Activated CD8-positive, alpha-beta memory T cell treated with anti-CD3 and anti-CD28 coated beads for 36 hours (primary cell): ENCODE data around the gene SHD. TPM values are rescaled to one million over a fixed set of nuclear protein-coding genes. Genes with fewer than 3 reads are reported as not detected.

Experiments
- CTCF ChIA-PET: fragments of 350-600 bp; sonication (Branson Sonifier 250); formaldehyde crosslinking; loops from one replicate; lab custom pipeline; 2021; ENCODE audit warnings: antibody characterized with exemption; lab: Charles Lee
- POLR2A ChIA-PET: fragments of 350-600 bp; sonication (Branson Sonifier 250); formaldehyde crosslinking; loops from one replicate; lab custom pipeline; 2021; ENCODE audit warnings: antibody characterized with exemption; lab: Charles Lee
- total RNA-seq, 2 experiments: library from RNA; stranded (reverse); gene quantifications; one replicate each; pipeline ENCODE4 v1.2.3, GENCODE V29; 2021

SHD gene
- total RNA-seq, 2 experiments from 2014 or later = not detected

DNA sequence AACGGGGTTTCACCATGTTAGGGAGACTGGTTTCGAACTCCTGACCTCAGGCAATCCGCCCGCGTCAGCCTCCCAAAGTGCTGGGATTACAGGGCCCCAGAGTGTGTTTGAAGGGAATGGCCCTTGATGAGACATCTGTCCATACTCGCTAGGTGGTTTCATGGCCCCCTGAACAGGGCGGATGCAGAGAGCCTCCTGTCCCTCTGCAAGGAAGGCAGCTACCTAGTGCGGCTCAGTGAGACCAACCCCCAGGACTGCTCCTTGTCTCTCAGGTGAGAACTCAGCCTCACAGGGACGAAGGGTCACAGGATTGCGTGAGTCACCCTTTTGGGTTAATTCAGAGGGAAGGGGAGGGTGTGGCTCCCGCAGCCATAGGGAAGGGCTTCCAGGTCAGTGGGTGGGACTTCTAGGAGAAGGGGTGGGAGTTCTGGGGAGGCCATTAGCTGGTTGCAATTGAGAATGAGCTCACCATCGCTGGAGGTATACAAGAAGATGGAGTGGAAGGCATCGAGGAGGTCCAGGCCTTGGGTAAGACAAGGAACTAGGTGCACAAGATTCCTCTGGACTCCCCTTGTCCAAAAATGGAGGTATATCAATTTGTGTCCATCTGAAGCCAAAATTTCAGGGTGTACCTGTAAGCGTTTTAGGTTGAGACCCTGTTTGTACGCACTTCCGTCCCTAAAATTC, 9.2 kb downstream of the SHD start:
- ChIA-PET CTCF (interaction anchor here (0.6 kb wide), 1 partner anchor 42 kb away, joined by 4 read pairs; no protein-coding TSS in a partner anchor), POLR2A (no interaction called here)

GRCh38 chr19:4291184-4291732, 12.2 kb downstream of the SHD start:
- POLR2A ChIA-PET = no interaction called here
- CTCF ChIA-PET = interaction anchor here (1.1 kb wide), 1 partner anchor 62 kb away, joined by 3 read pairs; no protein-coding TSS in a partner anchor

- ChIA-PET CTCF (interaction anchor here (1.1 kb wide), 1 partner anchor 61 kb away, joined by 3 read pairs; no protein-coding TSS in a partner anchor), POLR2A (no interaction called here)
Measured at GRCh38 chr19:4292515-4292914, 13.4 kb downstream of the SHD start.

DNA sequence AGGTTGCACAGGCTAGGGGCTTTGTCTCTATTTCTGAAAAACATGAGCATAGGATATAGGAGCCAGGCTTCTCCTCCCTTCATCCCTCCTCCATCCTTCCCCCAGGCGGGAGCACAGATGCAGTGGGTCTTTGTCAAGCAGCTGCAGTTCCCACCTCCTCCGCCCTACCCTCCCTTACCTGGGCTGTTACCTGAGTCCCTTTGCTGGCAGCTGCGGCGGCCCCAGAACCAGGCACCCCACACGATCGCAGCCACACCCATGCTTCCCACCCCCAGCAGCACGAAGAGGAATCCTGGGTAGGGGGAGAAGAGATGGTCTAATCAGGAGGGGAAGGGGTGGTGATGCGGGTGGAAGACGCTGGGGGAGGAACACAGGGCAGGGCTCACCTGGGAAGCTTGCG, 15.3 kb downstream of the SHD start:
- POLR2A ChIA-PET = no interaction called here
- CTCF ChIA-PET = interaction anchor here (0.8 kb wide), 1 partner anchor 27 kb away, joined by 4 read pairs; no protein-coding TSS in a partner anchor

DNA sequence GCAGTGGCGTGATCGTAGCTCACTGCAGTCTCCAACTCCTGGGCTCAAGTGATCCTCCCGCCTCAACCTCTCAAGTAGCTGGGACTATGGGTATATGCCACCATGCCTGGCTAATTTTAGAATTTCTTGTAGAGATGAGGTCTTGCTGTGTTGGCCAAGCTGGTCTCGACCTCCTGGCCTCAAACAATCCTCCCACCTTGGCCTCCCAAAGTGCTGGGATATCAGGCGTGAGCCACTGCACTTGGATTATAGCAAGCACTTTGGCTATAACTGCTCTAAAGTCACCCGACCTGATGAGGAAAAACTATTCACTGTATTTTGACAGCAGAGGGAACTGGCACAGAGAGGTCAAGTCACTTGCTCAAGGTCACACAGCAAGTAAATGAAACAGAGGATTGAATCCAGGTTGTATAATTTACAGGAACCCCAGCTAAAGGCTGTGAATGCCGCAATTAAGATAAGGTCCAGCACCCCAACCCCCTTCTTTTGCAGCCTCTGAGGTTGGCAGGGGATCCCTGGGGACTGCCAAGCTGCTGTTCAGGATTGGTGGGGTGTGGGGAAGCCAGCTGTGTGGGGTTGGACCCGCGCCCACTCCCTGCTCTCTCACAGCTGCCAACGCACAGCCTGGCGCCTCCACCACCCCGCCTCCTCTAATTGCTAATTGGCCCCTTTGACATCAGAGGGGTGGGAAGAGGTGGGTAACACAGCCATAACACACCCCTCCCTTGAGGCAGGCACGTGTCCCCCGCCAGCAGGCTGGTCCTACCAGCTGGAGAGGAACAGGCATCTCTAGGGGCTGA, 17.1 kb downstream of the SHD start:
- POLR2A ChIA-PET = no interaction called here
- CTCF ChIA-PET = no interaction called here

GRCh38 chr19:4297901-4298809, 19.1 kb downstream of the SHD start:
- ChIA-PET CTCF (interaction anchor here (1.0 kb wide), 1 partner anchor 15 kb away, joined by 3 read pairs; no protein-coding TSS in a partner anchor), POLR2A (no interaction called here)

DNA sequence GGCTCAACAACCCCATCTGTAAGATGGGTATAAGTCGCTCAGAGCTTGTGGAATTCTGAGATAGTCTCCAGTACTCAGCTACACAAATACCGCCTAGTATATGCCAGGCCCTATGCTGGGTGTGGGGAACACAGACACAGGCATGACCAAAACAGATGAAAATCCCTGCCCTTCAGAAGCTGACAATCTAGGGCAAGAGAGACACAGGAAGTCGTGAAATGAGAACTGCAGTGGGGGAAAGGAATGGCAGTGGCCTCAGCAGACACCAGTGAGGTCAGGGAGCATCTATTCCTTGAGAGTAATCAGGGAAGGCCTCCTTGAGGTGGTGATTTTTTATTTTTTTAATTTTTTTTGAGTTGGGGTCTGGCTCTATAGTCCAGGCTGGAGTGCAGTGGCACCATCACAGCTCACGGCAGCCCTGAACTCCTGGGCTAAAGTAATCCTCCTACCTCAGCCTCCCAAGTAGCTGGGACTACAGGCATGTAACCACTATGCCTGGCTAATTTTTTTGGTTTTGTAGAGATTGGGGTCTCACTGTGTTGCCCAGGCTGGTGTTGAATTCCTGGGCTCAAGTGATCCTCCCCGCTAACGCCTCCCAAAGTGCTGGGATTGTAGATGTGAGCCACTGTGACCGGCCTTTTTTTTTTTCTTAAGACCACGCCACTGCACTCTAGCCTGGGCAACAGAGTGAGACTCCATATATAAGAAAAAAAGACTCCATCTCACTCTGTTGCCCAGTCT, 19.9 kb downstream of the SHD start:
- POLR2A ChIA-PET = no interaction called here
- CTCF ChIA-PET = interaction anchor here (1.0 kb wide), 1 partner anchor 14 kb away, joined by 3 read pairs; no protein-coding TSS in a partner anchor

DNA sequence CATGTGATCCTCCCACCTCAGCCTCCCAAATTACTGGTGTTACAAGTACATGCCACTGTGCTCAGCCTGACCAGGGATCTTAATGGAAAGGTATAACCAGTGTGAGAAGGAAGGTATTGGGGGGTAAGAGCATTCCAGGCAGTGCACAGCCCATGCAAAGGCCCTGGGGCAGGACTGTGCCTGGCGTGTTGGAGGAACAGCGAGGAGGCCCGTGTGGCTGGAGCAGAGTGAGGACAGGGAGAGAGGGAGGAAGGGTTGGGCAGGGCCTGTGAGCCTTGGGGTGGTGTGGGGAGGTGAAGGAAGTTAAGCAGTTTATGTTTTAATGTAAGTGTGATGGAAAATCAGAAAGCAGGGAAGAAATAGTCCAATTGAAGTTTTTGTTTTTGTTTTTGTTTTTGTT, 21.5 kb downstream of the SHD start:
- CTCF ChIA-PET = no interaction called here
- POLR2A ChIA-PET = no interaction called here

GRCh38 chr19:4301590-4302242, 22.6 kb downstream of the SHD start:
- ChIA-PET CTCF (no interaction called here), POLR2A (interaction anchor here (0.6 kb wide), 1 partner anchor 1117 kb away, joined by 4 read pairs; no protein-coding TSS in a partner anchor)

DNA sequence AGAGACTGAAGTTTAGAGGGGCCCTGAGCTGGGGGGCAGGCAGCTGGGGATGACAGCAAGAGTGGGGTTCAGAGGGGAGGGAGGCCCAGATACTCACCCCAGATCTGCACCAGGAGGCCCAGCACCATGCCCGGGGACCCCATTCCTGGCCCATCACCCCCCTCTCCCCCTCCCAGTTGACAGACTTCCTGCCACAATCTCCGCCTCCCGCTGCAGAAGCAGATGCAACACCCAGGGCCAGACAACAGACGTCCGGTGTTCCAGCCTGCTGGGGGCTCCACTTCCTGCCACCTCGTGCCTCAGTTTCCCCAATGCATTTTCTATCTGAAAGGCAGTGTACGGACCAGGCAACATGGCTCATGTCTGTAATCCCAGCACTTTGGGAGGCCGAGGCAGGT, 23.2 kb downstream of the SHD start, which contains the start of gene TMIGD2:
Gene TMIGD2, minus strand, starts transcription at position 147 of the 398 bp plus-strand sequence. Its CDS starts 4 bp downstream, at position 143.
- ChIA-PET CTCF (no interaction called here), POLR2A (interaction anchor here (0.6 kb wide), 1 partner anchor 1118 kb away, joined by 4 read pairs; no protein-coding TSS in a partner anchor)

GRCh38 chr19:4303819-4304537, 24.9 kb downstream of the SHD start:
- ChIA-PET POLR2A (interaction anchor here (0.5 to 2.5 kb wide), 2 partner anchors 9 to 39 kb away, joined by 5 to 6 read pairs; no protein-coding TSS in a partner anchor), CTCF (interaction anchor here (0.9 kb wide), 1 partner anchor 37 kb away, joined by 3 read pairs; no protein-coding TSS in a partner anchor)

DNA sequence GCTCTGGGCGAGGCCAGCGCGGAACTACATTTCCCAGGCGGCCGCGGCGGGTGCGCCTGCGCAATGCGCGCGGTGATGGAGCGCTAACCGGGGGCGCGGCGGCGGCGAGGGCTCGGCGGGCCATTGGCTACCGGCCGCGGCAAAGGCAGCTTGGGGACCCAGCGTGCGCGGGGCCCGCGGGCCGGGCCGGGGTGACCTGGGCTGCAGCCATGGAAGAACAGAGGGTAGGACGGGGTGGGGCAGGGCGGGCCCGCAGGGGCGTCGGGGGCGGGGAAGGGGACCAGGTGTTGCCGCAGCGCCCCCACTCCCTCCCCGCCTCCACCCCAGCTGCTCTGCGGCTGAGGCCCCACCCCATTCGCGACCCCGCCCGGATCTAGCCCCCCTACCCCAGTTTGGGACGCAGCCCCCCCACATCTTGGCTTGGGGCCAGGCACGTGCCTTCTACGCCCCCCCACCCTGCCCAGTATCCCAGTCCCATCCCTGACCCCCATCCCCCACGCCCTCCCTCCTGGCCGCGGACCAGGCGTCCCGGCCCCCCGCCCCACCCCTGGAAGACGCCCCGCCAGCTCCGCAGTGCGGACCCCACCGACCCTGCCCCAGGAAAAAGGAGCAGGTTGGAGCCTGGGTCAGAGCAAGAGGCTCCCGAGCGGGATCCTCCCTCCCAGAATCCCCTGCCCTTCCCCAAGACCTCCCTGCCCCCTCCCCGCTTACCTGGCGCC, 25.6 kb downstream of the SHD start, which contains the start of gene FSD1:
Gene FSD1, plus strand, starts transcription at position 61 of the 719 bp plus-strand sequence. Its CDS starts 149 bp downstream, at position 210.
- CTCF ChIA-PET = interaction anchor here (0.6 to 0.9 kb wide), 2 partner anchors 37 to 887 kb away, joined by 3 to 4 read pairs; no protein-coding TSS in a partner anchor
- POLR2A ChIA-PET = interaction anchor here (0.5 to 2.5 kb wide), 2 partner anchors 9 to 38 kb away, joined by 5 to 6 read pairs; no protein-coding TSS in a partner anchor

- CTCF ChIA-PET = interaction anchor here (0.6 kb wide), 1 partner anchor 888 kb away, joined by 4 read pairs; no protein-coding TSS in a partner anchor
- POLR2A ChIA-PET = interaction anchor here (2.5 kb wide), 1 partner anchor 37 kb away, joined by 6 read pairs; no protein-coding TSS in a partner anchor
Measured at GRCh38 chr19:4305257-4305612, 26.2 kb downstream of the SHD start.

DNA sequence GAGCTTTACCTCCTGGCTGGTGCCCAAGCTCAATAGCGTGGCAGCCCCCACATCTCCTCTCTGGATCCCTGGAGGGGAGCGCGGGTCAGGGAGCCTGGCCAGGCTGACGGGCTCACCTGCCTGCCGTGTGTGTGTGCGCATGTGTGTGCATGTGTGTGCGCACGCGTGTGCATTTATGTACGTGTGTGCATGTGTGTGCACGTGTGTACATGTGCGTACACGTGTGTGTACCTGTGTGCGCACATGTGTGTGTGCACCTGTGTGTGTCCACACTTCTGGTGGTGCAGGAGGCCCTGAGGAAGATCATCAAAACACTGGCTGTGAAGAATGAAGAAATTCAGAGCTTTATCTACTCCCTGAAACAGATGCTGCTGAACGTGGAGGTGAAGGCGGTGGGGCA, 26.6 kb downstream of the SHD start:
- ChIA-PET POLR2A (interaction anchor here (2.5 kb wide), 1 partner anchor 37 kb away, joined by 6 read pairs; no protein-coding TSS in a partner anchor), CTCF (interaction anchor here (0.6 kb wide), 1 partner anchor 888 kb away, joined by 4 read pairs; no protein-coding TSS in a partner anchor)

DNA sequence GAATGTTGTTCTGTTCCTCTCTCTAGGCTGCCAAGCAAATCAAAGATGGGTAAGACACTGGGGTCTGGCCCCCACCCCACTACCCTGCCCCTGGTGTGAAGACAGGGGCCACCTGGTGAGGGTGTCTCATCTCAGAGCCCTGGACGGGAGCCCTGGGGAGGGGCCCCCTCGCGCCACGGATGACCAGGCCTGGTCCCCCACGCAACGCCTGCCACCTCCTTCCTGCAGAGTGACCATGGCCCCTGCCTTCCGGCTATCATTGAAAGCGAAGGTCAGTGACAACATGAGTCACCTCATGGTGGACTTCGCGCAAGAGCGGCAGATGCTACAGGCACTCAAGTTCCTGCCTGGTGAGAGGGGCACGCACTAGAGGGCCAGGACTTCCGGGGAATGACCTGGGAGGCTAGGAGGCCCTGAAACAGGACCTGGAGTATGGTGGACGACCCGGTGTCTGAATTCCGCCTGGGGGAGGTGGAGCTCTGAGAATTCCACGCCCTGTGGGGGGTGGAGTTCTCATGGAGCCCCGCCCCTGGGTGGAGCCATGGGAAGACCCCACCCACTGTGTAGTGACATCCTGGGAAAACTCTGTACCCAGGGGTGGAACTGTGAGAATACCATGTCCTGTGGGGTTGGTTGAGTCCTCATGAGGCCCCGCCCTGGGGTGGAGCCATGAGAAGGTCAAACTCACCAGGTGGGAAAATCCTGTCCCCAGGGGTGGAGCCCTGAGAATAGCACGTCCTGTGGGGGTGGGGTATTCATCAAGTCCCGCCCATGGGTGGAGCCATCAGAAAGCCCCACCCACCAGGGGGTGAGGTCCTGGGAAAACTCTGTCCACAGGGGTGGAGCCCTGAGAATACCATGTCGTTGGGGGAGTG, 31.4 kb downstream of the SHD start:
- POLR2A ChIA-PET = no interaction called here
- CTCF ChIA-PET = no interaction called here
